ACC112 (cell line): ENCODE results near the gene MYH6.

Experiments used
- H2AFZ ChIP-seq: fragments of 200-600 bp; sonication (generic); one replicate; pipeline ENCODE4 v1.6.0; 2017; ENCODE audit warnings: antibody characterized with exemption, low read length; ENCODE audit not compliant: unreplicated experiment
- H3K27ac ChIP-seq: fragments of 200-600 bp; sonication (generic); 2 replicates; pipeline ENCODE4 v1.5.1; 2014; ENCODE audit warnings: low read depth, mild to moderate bottlenecking, antibody characterized with exemption, low read length, moderate library complexity
- H3K27me3 ChIP-seq: fragments of 200-600 bp; sonication (generic); 2 replicates; pipeline ENCODE4 v1.6.1; 2014; ENCODE audit warnings: mild to moderate bottlenecking, antibody characterized with exemption, low read length, moderate library complexity, mixed read lengths; ENCODE audit not compliant: insufficient read depth
- H3K36me3 ChIP-seq: fragments of 200-600 bp; sonication (generic); 2 replicates; pipeline ENCODE4 v1.6.1; 2016; ENCODE audit warnings: mild to moderate bottlenecking, antibody characterized with exemption, low read length, moderate library complexity, mixed read lengths; ENCODE audit not compliant: insufficient read depth
- H3K4me1 ChIP-seq: fragments of 200-600 bp; sonication (generic); one replicate; pipeline ENCODE4 v1.6.1; 2016; ENCODE audit warnings: low read length, mixed read lengths; ENCODE audit not compliant: insufficient read depth, unreplicated experiment, control insufficient read depth
- H3K4me3 ChIP-seq: fragments of 200-600 bp; sonication (generic); 2 replicates; pipeline ENCODE4 v1.5.1; 2014; ENCODE audit warnings: mild to moderate bottlenecking, low read depth, low read length
- H3K79me2 ChIP-seq: fragments of 200-600 bp; sonication (generic); one replicate; pipeline ENCODE4 v1.6.0; 2016; ENCODE audit warnings: low read length; ENCODE audit not compliant: control insufficient read depth, unreplicated experiment, insufficient read depth

MYH6 gene

DNA sequence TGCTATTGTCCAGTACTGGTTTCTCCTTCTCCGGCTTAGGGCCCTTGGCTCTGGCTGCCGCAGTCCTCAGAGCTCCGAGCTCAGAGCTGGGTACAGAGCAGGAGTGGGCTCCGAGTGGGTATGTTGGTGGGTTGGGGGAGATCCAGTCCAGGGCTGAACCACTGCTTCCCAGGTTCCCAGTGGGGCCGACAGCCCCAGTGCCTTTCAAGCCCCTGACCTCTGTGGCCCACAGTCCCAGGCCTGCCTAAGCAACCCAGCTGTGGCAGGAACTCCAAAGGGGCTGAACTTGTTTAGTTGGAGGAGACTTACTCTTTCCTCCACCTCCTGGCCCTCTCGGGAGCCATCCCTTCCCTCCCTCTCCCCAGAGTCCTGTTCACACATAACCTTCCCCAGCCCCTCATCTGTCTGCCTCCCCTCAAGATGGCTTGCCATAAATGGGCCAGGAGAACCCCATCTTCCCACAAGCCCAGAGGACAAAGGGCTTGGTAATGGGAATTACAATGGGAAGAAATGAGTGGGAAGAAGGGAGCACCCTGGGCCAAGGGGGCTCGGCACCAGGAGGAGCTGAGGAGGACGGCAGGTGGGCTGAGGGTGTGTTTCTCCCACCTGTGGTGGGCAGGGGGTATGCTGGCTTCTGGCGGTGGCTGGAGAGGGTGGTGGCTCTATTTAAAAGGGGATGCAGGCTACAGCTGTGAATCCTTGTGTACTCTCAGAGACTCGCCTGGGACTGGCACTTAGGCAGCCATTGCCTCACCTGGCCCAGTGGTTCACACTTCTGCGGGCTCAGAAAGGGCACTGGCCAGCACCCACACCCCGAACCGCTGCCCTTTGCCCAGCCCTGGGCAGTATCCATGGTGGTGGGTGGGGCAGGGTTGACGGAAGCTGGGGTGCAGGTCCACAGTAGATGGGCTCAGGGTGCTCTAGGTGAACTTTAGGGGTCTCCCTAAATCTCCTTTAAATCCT lies 3.8 kb upstream of the MYH6 start:
- Histone ChIP-seq H3K36me3 (no peaks in the 10 kb centered on the region), H3K27me3 (peaks cover 84% of the 10 kb centered on the region)

DNA sequence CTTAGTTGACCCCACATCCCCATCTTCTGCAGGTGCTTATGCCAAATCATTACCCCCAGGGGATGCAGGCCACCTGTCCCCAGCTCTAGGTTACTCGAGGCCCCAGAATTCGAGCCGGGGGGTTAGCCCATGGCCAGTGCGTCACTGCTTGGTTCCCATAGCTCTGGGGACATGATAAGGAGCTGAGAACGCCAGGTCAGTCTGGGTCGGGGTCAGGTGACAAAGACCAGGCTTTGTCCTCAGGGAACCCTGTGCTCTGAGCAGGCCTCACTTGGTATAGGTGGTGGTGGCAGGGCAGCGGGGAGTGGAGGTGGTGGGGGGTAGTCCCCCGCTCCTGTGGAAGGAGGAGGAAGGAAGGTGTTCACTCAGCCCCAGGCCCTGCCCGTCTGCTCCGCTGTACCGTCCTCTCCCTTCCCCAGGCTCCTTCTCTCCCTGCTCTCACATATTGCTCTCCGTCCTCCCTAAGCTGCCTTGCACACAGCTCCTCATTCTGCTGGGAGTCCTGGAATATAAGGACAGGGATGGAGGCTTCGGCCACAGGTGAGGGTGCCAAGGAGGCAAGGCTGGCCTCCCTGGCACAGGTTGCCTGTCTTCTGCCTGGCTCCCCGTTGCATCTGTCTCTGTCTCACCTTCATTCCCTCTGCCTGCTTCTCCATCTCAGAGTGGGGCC lies 2.0 kb upstream of the MYH6 start:
- H3K4me3 ChIP-seq: no peak overlapping the region
- H3K27ac ChIP-seq: no peak overlapping the region
- no peak overlapping the region for H2AFZ ChIP-seq
- no peaks in the 10 kb centered on the region for H3K36me3 ChIP-seq
- peaks cover 84% of the 10 kb centered on the region for H3K27me3 ChIP-seq
- H3K4me1 ChIP-seq: no peaks in the 10 kb centered on the region
- H3K79me2 ChIP-seq: no peaks in the 10 kb centered on the region

More for the DNA sequence above, 3.8 kb upstream of the MYH6 start:
- Histone ChIP-seq H3K79me2 (no peaks in the 10 kb centered on the region), H2AFZ (no peak overlapping the region), H3K4me1 (no peaks in the 10 kb centered on the region), H3K4me3 (no peak overlapping the region), H3K27ac (no peak overlapping the region)

DNA sequence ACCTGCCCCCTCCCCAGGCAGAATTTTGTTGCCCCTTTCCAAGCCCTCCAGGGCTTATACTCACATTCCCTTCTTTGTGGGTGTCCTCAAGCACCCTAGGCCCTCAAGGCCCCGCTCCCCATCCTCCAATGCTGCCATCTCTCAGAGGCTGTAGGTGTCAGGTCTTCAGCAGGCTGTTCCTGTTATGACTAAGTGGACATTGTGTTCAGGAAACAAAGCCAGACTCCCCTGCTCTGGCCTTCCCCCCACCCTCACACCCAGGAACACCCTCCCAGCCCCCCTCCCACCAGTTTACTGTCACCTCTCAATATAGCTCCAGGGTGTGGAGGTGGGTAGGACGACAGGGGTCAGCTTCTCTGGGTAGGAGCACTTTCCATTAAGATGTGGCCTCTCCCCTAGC lies 1.4 kb upstream of the MYH6 start:
- Histone ChIP-seq H3K4me3 (no peak overlapping the region), H3K27me3 (peaks cover 85% of the 10 kb centered on the region), H3K27ac (no peak overlapping the region), H3K79me2 (no peaks in the 10 kb centered on the region), H2AFZ (no peak overlapping the region), H3K4me1 (no peaks in the 10 kb centered on the region), H3K36me3 (no peaks in the 10 kb centered on the region)

DNA sequence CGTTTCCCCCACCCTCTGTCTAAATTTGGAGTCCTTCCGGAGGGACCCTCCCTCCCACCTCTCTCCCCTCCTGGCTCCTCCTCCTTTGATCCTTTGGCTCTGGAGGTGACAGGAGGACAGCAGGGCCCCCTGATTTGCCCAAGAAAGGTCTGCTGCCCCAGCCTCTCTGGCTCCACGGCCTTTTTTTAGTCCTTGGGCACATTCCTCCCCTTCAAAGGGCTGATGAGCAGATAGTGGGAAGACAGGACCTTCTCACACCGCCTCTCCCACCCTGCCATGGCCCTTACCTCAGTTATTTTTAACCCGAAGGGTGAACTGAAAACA lies 196 bp upstream of the MYH6 start:
- H3K79me2 ChIP-seq: no peaks in the 10 kb centered on the region
- peaks cover 95% of the 10 kb centered on the region for H3K27me3 ChIP-seq
- H3K4me3 ChIP-seq: no peak overlapping the region
- no peak overlapping the region for H3K27ac ChIP-seq
- no peak overlapping the region for H2AFZ ChIP-seq
- H3K4me1 ChIP-seq: no peaks in the 10 kb centered on the region
- no peaks in the 10 kb centered on the region for H3K36me3 ChIP-seq

DNA sequence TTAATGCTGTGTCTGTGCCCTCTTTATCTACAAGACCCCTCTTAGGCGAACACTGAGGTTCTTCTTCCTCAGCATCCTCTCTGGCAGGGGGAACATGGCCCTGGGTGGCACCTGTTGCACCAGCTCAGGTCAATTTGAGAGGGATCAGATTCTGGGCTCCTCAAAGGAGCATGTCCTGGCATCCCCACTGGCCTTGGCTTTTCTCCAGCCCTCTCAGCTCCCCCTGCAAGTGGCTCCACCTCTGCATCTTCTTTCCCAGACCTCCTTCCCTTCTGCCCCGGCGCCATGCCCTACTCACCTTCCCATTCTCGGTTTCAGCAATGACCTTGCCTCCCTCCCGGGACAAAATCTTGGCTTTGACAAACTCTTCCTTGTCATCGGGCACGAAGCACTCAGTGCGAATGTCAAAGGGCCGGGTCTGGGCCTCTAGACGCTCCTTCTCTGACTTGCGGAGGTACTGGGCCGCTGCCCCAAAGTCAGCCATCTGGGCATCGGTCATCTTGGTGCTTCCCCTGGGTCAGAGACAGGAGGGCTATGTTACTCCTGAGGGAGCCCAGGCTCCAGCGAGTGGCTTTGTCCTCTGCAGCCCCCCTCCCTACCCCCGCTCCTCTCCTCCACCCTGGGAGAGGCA lies 1.2 kb downstream of the MYH6 start:
- no peaks in the 10 kb centered on the region for H3K4me1 ChIP-seq
- H3K27me3 ChIP-seq: peaks cover 92% of the 10 kb centered on the region
- no peaks in the 10 kb centered on the region for H3K79me2 ChIP-seq
- no peak overlapping the region for H2AFZ ChIP-seq
- H3K36me3 ChIP-seq: no peaks in the 10 kb centered on the region
- no peak overlapping the region for H3K4me3 ChIP-seq
- no peak overlapping the region for H3K27ac ChIP-seq

DNA sequence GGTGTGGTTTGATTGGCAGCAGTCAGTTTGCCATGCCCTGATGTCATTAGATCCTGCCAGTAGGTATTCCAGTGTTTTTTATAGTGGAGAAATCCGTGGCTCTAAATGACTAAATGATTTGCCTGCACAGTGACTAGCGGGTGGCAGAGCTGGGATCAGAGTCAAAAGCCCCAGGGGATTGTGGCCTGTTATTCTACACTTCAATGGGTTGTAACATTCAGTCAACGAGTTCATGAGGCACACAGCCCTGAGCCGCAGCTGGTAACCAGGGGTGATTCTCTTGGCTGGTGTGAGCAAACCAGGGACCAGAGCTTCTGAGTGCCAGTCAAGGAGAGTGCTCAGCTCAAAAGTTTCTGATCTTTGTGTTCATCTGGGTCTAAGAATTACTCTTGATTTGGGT lies 1.8 kb downstream of the MYH6 start:
- Histone ChIP-seq H3K27me3 (peaks cover 92% of the 10 kb centered on the region), H2AFZ (no peak overlapping the region), H3K27ac (no peak overlapping the region), H3K79me2 (no peaks in the 10 kb centered on the region), H3K4me3 (no peak overlapping the region), H3K36me3 (no peaks in the 10 kb centered on the region), H3K4me1 (no peaks in the 10 kb centered on the region)

DNA sequence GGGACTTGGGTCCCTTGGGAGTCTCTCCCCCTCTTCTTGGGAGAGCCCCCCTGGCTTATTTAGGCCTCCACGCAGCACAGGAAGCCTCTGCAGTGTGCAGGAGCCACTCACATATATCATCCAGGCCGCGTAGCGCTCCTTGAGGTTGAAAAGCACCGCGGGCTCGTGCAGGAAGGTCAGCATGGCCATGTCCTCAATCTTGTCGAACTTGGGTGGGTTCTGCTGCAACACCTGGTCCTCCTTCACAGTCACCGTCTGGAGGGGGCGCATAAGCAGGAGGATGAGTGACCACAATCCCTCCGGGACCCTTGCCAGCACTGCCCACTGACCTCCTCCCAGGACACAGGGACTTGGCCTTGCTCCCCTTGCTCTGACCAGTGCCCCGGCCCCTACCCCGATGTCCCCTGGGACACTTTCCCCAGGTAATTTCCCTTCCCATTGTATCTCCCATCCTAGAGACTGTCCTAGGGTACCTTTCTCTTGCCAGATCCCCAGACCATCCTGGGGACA lies 2.5 kb downstream of the MYH6 start:
- no peak overlapping the region for H3K27ac ChIP-seq
- no peaks in the 10 kb centered on the region for H3K4me1 ChIP-seq
- H2AFZ ChIP-seq: no peak overlapping the region
- no peak overlapping the region for H3K4me3 ChIP-seq
- H3K27me3 ChIP-seq: peaks cover 91% of the 10 kb centered on the region
- H3K79me2 ChIP-seq: no peaks in the 10 kb centered on the region
- no peaks in the 10 kb centered on the region for H3K36me3 ChIP-seq

DNA sequence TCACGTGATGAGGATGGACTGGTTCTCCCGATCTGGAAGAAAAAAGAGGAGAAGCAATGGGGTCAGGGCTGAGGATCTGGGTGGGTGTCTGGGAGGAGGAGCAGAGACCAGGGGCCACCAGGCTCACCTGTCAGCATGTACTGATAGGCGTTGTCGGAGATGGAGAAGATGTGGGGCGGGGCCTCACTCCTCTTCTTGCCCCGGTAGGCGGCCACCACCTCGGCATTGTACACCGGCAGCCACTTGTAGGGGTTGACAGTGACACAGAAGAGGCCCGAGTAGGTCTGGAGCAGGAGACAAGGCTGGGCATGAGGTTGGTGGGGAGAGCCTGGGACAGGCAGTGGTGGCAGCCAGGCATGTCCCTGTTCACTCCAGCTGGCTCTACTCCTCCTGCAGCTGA lies 3.0 kb downstream of the MYH6 start:
- Histone ChIP-seq H3K79me2 (no peaks in the 10 kb centered on the region), H3K4me3 (no peak overlapping the region), H3K36me3 (no peaks in the 10 kb centered on the region), H3K4me1 (no peaks in the 10 kb centered on the region), H3K27me3 (peaks cover 86% of the 10 kb centered on the region), H3K27ac (no peak overlapping the region), H2AFZ (no peak overlapping the region)

DNA sequence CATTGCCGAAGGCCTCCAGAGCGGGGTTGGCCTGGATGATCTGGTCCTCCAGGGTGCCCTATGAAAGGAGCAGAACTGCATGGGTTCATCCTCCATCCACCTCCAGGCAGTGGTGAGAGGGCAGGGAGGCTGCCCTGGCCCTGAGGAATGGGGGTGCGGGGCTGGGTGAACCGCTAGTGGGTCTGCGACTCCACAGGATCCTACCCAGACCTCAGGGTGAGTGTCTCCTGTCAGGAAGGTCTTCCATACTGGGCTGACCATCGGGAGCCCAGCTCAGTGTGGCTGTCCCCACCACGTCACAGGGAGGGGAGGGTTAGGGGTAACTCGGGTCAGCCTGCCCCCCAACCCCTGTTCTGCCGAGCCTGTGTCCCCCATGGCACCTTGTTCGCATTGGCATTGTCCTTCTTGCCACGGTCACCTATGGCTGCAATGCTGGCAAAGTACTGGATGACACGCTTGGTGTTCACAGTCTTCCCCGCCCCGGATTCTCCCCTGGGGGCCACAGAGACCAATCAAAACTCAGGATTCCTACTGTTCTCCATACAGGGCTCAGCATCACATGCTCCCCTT lies 3.7 kb downstream of the MYH6 start:
- no peak overlapping the region for H3K4me3 ChIP-seq
- peaks cover 80% of the 10 kb centered on the region for H3K27me3 ChIP-seq
- no peak overlapping the region for H3K27ac ChIP-seq
- H2AFZ ChIP-seq: no peak overlapping the region
- no peaks in the 10 kb centered on the region for H3K36me3 ChIP-seq
- no peaks in the 10 kb centered on the region for H3K79me2 ChIP-seq
- H3K4me1 ChIP-seq: no peaks in the 10 kb centered on the region

DNA sequence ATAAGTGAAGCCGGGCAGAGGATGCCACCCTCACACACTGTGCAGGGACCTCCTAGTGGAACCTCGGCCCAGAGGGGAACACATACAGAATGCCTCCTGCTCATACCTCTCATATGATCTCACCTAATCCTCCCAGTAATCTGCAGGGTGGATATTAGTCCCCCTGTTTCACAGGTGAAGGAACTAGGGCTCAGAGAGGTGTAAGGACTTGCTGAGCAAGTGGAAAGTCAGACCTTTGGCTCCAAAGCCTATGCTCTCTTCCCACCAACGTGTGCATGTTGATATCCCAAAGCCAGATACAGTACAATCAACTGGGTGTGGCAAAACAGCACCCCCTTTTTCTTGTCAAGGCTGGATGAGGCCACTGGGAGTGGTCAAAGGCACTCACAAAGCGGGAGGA lies 4.2 kb downstream of the MYH6 start:
- no peaks in the 10 kb centered on the region for H3K4me1 ChIP-seq
- no peak overlapping the region for H3K27ac ChIP-seq
- H3K27me3 ChIP-seq: peaks cover 75% of the 10 kb centered on the region
- H3K36me3 ChIP-seq: no peaks in the 10 kb centered on the region
- no peak overlapping the region for H3K4me3 ChIP-seq
- H3K79me2 ChIP-seq: no peaks in the 10 kb centered on the region
- H2AFZ ChIP-seq: no peak overlapping the region
